ENCODE data around the gene CCDC85C.

CCDC85C gene

GRCh38 chr14:99519931-99520421 is 84.0 kb downstream of the CCDC85C start:
- no peak for DNase-seq

- no peak for DNase-seq
Measured at GRCh38 chr14:99519347-99519881, 84.6 kb downstream of the CCDC85C start.

- DNase-seq: peak; percentile 64
Measured at GRCh38 chr14:99518441-99519346, 85.3 kb downstream of the CCDC85C start.

- no peak for DNase-seq
Measured at GRCh38 chr14:99517643-99518381, 86.2 kb downstream of the CCDC85C start.

GRCh38 chr14:99516871-99517642 is 87.0 kb downstream of the CCDC85C start:
- DNase-seq: no peak

- no peak for DNase-seq
Measured at GRCh38 chr14:99516156-99516870, 87.7 kb downstream of the CCDC85C start.

GRCh38 chr14:99515301-99516155 is 88.5 kb downstream of the CCDC85C start:
- DNase-seq: no peak

GRCh38 chr14:99514552-99515300 is 89.3 kb downstream of the CCDC85C start:
- DNase-seq: no peak

- DNase-seq: no peak
Measured at GRCh38 chr14:99513946-99514551, 90.0 kb downstream of the CCDC85C start.

- no peak for DNase-seq
Measured at GRCh38 chr14:99513183-99513694, 90.8 kb downstream of the CCDC85C start.

- DNase-seq: no peak
Measured at GRCh38 chr14:99512571-99513182, 91.3 kb downstream of the CCDC85C start.

- DNase-seq: no peak
Measured at GRCh38 chr14:99512110-99512449, 91.9 kb downstream of the CCDC85C start.

GRCh38 chr14:99511421-99512109 is 92.4 kb downstream of the CCDC85C start:
- peak; percentile 33 for DNase-seq

GRCh38 chr14:99510556-99511139 is 93.4 kb downstream of the CCDC85C start:
- no peak for DNase-seq

GRCh38 chr14:99509871-99510555 is 94.0 kb downstream of the CCDC85C start:
- no peak for DNase-seq

- DNase-seq: no peak
Measured at GRCh38 chr14:99508896-99509629, 94.9 kb downstream of the CCDC85C start.
